Liver (tissue), 9 donors: ENCODE measurements around the gene PDILT. TPM values are rescaled to one million over a fixed set of nuclear protein-coding genes. Genes with fewer than 3 reads are reported as not detected.

ENCODE experiments used
- DNase-seq: peaks from one replicate; pipeline ENCODE4 v3.0.0-alpha.2; 2017; ENCODE audit warnings: low spot score
- H3K27ac ChIP-seq, 2 donors: one replicate each; pipeline ENCODE4 v1.7.0; 2013; ENCODE audit warnings: inconsistent platforms in 2 of 2, low read length in 2 of 2, control low read depth in 1 of 2, low read depth in 1 of 2, mild to moderate bottlenecking in 1 of 2
- H3K27me3 ChIP-seq, 4 donors: one replicate each; pipeline versions ENCODE4 v1.6.1 to v1.7.0; 2013; ENCODE audit warnings: low read length in 3 of 4, inconsistent platforms in 1 of 4, mild to moderate bottlenecking in 1 of 4, moderate library complexity in 1 of 4; ENCODE audit not compliant: control insufficient read depth in 4 of 4, insufficient read depth in 4 of 4
- H3K36me3 ChIP-seq, 4 donors: one replicate each; pipeline versions ENCODE4 v1.6.1 to v1.7.0; 2013; ENCODE audit warnings: low read length in 3 of 4, mild to moderate bottlenecking in 3 of 4, low read depth in 1 of 4, moderate library complexity in 1 of 4; ENCODE audit not compliant: control insufficient read depth in 4 of 4, insufficient read depth in 3 of 4
- H3K4me1 ChIP-seq, 4 donors: one replicate each; pipeline versions ENCODE4 v1.6.1 to v1.7.0; 2013; ENCODE audit warnings: low read length in 3 of 4, mild to moderate bottlenecking in 3 of 4, moderate library complexity in 1 of 4; ENCODE audit not compliant: control insufficient read depth in 4 of 4, insufficient read depth in 4 of 4
- H3K4me3 ChIP-seq, 3 donors: one replicate each; pipeline versions ENCODE4 v1.6.1 to v1.7.0; 2013; ENCODE audit warnings: low read length in 3 of 3, control low read depth in 1 of 3, low read depth in 1 of 3, mild to moderate bottlenecking in 1 of 3
- H3K9ac ChIP-seq, 2 donors: one replicate each; pipeline ENCODE4 v1.7.0; 2013; ENCODE audit warnings: low read length in 2 of 2, mild to moderate bottlenecking in 2 of 2, moderate library complexity in 2 of 2, control low read depth in 1 of 2, low read depth in 1 of 2
- H3K9me3 ChIP-seq, 4 donors: one replicate each; pipeline versions ENCODE4 v1.6.1 to v1.7.0; 2013; ENCODE audit warnings: low read length in 3 of 4; ENCODE audit not compliant: control insufficient read depth in 4 of 4
- FOXA2 ChIP-seq: IDR thresholded peaks from 2 replicates; pipeline ENCODE4 v1.6.1; 2016; ENCODE audit warnings: antibody characterized with exemption
- GABPA ChIP-seq, 2 donors: IDR thresholded peaks in 1 of 2; conservative IDR thresholded peaks in 1 of 2; 2 replicates each; pipeline ENCODE4 v1.6.1; 2016; ENCODE audit warnings: antibody characterized with exemption in 2 of 2, mild to moderate bottlenecking in 1 of 2, moderate library complexity in 1 of 2
- HNF4A ChIP-seq, 2 donors: conservative IDR thresholded peaks; 2 replicates each; pipeline ENCODE4 v1.6.1; 2016; ENCODE audit warnings: antibody characterized with exemption in 2 of 2, mild to moderate bottlenecking in 2 of 2
- NR2F2 ChIP-seq: IDR thresholded peaks from 2 replicates; pipeline ENCODE4 v1.6.1; 2016; ENCODE audit warnings: antibody characterized with exemption
- RAD21 ChIP-seq, 2 donors: IDR thresholded peaks; 2 replicates each; pipeline ENCODE4 v1.6.1; 2016; ENCODE audit warnings: antibody characterized with exemption in 2 of 2, mild to moderate bottlenecking in 2 of 2
- RXRA ChIP-seq, 2 donors: IDR thresholded peaks; 2 replicates each; pipeline ENCODE4 v1.6.1; 2017 to 2018; ENCODE audit warnings: antibody characterized with exemption in 2 of 2, mild to moderate bottlenecking in 1 of 2
- SP1 ChIP-seq: IDR thresholded peaks from 2 replicates; pipeline ENCODE4 v1.6.1; 2018; ENCODE audit warnings: antibody characterized with exemption, mild to moderate bottlenecking
- YY1 ChIP-seq: IDR thresholded peaks from 2 replicates; pipeline ENCODE4 v1.6.1; 2016; ENCODE audit warnings: antibody characterized with exemption, mild to moderate bottlenecking
- WGBS: extraction: QIAGEN DNeasy Blood & Tissue Kit; methylation state at CpG from one replicate; pipeline ENCODE4 v1.1.7; 2013; 5-methylcytosine and 5-hydroxymethylcytosine counted together
- polyA plus RNA-seq, 2 donors: library from polyadenylated mRNA; stranded (reverse) in 1 of 2; unstranded in 1 of 2; fragments of 200-250 nt in 1 of 2; fragments of >200 nt in 1 of 2; fragmentation: Nextera tagmentation in 1 of 2; extraction: Ambion mirVana in 1 of 2; gene quantifications; one replicate each; pipeline versions ENCODE4 v1.2.1 to v1.2.3, GENCODE V29; 2013 to 2015
- total RNA-seq, 2 donors: library from RNA; depleted of rRNA; stranded (reverse); fragments of >200 nt; gene quantifications; one replicate each; pipeline ENCODE4 v1.2.3, GENCODE V29; 2014
- TF ChIP-seq, protein P1 (sequence below): IDR thresholded peaks from 2 replicates; pipeline ENCODE4 v1.6.1; 2016; ENCODE audit warnings: antibody characterized with exemption
- TF ChIP-seq, protein P2 (sequence below): IDR thresholded peaks from 2 replicates; pipeline ENCODE4 v1.6.1; 2016; ENCODE audit warnings: antibody characterized with exemption, mild to moderate bottlenecking
- TF ChIP-seq, protein P3 (sequence below): IDR thresholded peaks from 2 replicates; pipeline ENCODE4 v1.6.1; 2016; ENCODE audit warnings: antibody characterized with exemption
- donor health status: healthy.
- donor health status: healthy.
- donor health status: healthy.
- donor health status: healthy.
- donor health status: healthy.

PDILT gene
- total and polyA plus RNA-seq, 4 donors, result not detected

DNA sequence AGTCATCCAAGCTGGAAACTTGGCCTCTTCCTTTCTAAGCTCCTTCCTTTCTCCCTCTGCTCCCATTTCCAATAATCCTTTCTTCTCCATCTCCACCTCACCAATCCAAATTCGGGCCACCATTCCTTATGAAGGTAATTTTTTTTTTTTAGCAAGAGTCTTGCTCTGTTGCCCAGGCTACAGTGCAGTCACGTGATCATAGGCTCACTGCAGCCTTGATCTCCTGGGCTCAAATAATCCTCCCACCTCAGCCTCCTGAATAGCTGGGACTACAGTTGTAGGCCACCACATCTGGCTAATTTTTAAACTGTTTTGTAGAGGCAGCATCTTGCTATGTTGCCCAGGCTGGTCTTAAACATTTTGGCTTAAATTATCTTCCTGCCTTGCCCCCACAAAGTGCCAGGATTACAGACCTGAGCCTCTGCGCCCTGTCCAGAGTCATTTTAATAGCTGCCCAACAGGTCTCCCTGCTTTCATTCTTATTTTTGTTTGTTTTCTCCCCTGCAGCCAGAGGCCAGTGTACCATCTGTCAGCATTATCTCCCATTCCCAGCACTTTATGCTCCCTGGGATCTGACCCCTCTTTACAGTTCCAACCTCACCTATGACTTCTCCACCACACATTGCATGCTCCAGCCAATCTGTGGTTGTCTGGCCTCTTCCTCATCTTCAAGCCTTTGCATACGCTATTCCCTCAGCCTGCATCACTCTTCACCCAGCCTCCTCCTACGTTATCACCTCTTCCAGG is 75.0 kb downstream of the PDILT start (continued):
- TF ChIP-seq, protein P1, sequence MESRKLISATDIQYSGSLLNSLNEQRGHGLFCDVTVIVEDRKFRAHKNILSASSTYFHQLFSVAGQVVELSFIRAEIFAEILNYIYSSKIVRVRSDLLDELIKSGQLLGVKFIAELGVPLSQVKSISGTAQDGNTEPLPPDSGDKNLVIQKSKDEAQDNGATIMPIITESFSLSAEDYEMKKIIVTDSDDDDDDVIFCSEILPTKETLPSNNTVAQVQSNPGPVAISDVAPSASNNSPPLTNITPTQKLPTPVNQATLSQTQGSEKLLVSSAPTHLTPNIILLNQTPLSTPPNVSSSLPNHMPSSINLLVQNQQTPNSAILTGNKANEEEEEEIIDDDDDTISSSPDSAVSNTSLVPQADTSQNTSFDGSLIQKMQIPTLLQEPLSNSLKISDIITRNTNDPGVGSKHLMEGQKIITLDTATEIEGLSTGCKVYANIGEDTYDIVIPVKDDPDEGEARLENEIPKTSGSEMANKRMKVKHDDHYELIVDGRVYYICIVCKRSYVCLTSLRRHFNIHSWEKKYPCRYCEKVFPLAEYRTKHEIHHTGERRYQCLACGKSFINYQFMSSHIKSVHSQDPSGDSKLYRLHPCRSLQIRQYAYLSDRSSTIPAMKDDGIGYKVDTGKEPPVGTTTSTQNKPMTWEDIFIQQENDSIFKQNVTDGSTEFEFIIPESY, result no peak

DNA sequence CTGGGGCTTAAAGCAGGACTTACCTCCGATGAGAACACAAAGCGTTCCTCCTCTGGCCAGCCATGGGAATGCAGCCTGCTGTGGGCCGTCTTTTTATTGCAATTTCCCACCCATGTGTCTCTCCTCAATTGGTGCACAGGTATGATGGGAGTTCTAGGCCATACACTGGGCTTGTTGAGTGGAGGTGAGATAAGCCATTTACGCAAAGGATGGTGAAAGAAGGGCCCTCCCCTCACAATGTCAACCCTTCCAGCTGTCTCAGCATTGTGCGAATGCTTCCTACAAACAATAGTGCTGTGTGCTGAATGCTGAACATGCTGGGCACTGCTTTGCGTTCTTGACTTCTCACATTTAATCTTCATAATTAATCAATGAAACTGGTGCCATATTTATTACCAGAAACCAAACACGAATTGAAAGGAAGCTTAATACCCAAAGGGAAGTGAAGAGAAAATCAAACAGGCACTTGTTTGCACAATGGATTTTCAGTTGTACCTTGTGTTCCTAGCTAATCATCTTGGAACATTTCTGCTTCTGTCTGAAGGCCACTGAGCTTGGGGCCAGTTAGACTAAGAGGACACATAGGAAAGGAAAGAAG is 77.0 kb downstream of the PDILT start, which contains the start of gene GP2:
GP2 (minus strand) TSS at position 70 of the 598 bp plus-strand sequence. CDS start 1,082 bp downstream, outside the sequence.
- no peak within 1 kb of the TSS for H3K27ac ChIP-seq
- WGBS, result 67% methylated on average over 7 of the region's 7 CpGs
- H3K36me3 ChIP-seq, result no peaks in the 10 kb centered on the region
- TF ChIP-seq, protein P1, result no peak
- TF ChIP-seq, protein P2, sequence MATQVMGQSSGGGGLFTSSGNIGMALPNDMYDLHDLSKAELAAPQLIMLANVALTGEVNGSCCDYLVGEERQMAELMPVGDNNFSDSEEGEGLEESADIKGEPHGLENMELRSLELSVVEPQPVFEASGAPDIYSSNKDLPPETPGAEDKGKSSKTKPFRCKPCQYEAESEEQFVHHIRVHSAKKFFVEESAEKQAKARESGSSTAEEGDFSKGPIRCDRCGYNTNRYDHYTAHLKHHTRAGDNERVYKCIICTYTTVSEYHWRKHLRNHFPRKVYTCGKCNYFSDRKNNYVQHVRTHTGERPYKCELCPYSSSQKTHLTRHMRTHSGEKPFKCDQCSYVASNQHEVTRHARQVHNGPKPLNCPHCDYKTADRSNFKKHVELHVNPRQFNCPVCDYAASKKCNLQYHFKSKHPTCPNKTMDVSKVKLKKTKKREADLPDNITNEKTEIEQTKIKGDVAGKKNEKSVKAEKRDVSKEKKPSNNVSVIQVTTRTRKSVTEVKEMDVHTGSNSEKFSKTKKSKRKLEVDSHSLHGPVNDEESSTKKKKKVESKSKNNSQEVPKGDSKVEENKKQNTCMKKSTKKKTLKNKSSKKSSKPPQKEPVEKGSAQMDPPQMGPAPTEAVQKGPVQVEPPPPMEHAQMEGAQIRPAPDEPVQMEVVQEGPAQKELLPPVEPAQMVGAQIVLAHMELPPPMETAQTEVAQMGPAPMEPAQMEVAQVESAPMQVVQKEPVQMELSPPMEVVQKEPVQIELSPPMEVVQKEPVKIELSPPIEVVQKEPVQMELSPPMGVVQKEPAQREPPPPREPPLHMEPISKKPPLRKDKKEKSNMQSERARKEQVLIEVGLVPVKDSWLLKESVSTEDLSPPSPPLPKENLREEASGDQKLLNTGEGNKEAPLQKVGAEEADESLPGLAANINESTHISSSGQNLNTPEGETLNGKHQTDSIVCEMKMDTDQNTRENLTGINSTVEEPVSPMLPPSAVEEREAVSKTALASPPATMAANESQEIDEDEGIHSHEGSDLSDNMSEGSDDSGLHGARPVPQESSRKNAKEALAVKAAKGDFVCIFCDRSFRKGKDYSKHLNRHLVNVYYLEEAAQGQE, result no peak
- TF ChIP-seq SP1, result no peak
- TF ChIP-seq YY1, result no peak
- TF ChIP-seq NR2F2, result no peak
- TF ChIP-seq RAD21 (IDR thresholded peaks at IDR 0.05), result no peak
- TF ChIP-seq GABPA (IDR thresholded peaks at IDR 0.05 in 1 of 2, conservative IDR thresholded peaks at IDR 0.05 in 1 of 2), result no peak
- TF ChIP-seq, protein P3, sequence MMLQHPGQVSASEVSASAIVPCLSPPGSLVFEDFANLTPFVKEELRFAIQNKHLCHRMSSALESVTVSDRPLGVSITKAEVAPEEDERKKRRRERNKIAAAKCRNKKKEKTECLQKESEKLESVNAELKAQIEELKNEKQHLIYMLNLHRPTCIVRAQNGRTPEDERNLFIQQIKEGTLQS, result no peak
- TF ChIP-seq RXRA (IDR thresholded peaks at IDR 0.05), result no peak
- TF ChIP-seq HNF4A (conservative IDR thresholded peaks at IDR 0.05), result no peak
- no peak for TF ChIP-seq FOXA2
- no peak for DNase-seq
- H3K27me3 ChIP-seq, result no peaks in the 10 kb centered on the region
- H3K9ac ChIP-seq, result no peak within 1 kb of the TSS
- no peaks in the 10 kb centered on the region for H3K4me1 ChIP-seq
- no peaks in the 10 kb centered on the region for H3K9me3 ChIP-seq
- H3K4me3 ChIP-seq, result no peak within 1 kb of the TSS
